Upper lobe of left lung (tissue), 4 donors: ENCODE data around the gene ATP2C1.

ENCODE experiments used
- EP300 ChIP-seq, 4 donors: sonication (generic); formaldehyde crosslinking; IDR thresholded peaks; one replicate each; pipeline ENCODE4 v1.5.1; 2017; ENCODE audit warnings: antibody characterized with exemption in 4 of 4, control low read depth in 2 of 4
- POLR2A ChIP-seq, 4 donors: fragments of 450-650 bp; IDR thresholded peaks; one replicate each; pipeline ENCODE4 v1.5.1; 2016 to 2017; ENCODE audit warnings: antibody characterized with exemption in 4 of 4, mild to moderate bottlenecking in 2 of 4
- POLR2AphosphoS5 ChIP-seq, 2 donors: sonication (generic); formaldehyde crosslinking; IDR thresholded peaks; one replicate each; pipeline ENCODE4 v1.5.1; 2017; ENCODE audit warnings: antibody characterized with exemption in 2 of 2
- TF ChIP-seq, protein P1 (sequence below), 6 experiments: fragments of 450-650 bp in 4 of 6; fragments of 200-600 bp in 2 of 6; sonication (generic) in 2 of 6; IDR thresholded peaks; one replicate each; pipeline ENCODE4 v1.5.1; 2016 to 2019; ENCODE audit warnings: antibody characterized with exemption in 6 of 6

DNA sequence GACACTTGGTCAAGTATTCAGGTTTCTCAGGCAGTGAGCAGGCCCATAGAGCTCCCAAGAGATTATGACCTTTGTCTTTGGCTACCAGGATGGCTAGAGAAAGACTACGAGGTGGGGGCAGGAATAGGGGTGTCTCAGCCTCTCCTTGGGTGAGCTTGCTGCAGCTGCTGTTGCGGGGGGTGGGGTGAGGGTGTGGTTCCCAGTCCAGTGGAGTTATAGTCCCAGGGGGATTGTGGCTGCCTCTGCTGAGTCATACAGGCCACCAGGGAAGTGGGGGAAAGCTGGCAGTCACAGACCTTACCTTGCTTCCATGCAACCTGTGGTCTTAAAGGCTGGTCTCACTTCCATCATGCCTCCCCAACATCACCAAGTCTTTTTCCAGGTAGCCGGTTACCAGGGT, 31.7 kb downstream of the ATP2C1 start:
- TF ChIP-seq, protein P1, sequence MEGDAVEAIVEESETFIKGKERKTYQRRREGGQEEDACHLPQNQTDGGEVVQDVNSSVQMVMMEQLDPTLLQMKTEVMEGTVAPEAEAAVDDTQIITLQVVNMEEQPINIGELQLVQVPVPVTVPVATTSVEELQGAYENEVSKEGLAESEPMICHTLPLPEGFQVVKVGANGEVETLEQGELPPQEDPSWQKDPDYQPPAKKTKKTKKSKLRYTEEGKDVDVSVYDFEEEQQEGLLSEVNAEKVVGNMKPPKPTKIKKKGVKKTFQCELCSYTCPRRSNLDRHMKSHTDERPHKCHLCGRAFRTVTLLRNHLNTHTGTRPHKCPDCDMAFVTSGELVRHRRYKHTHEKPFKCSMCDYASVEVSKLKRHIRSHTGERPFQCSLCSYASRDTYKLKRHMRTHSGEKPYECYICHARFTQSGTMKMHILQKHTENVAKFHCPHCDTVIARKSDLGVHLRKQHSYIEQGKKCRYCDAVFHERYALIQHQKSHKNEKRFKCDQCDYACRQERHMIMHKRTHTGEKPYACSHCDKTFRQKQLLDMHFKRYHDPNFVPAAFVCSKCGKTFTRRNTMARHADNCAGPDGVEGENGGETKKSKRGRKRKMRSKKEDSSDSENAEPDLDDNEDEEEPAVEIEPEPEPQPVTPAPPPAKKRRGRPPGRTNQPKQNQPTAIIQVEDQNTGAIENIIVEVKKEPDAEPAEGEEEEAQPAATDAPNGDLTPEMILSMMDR (IDR thresholded peaks at IDR 0.05) = no peak
- TF ChIP-seq POLR2A (IDR thresholded peaks at IDR 0.05) (no peak), POLR2AphosphoS5 (IDR thresholded peaks at IDR 0.05) (no peak), EP300 (IDR thresholded peaks at IDR 0.05) (no peak)
